OCI-LY1 (cell line): ENCODE data around the gene DAPK2.

Source experiments
- H2AFZ ChIP-seq: fragments of 200-600 bp; sonication (generic), shearing (Covaris generic); 2 replicates; pipeline ENCODE4 v1.6.0; 2014; ENCODE audit warnings: antibody characterized with exemption, mild to moderate bottlenecking, low read length
- H3F3A ChIP-seq: fragments of 200-600 bp; sonication (generic), shearing (Covaris generic); 2 replicates; pipeline ENCODE4 v1.6.0; 2014; ENCODE audit warnings: mild to moderate bottlenecking, antibody characterized with exemption, low read length, moderate library complexity; ENCODE audit not compliant: insufficient read depth
- H3K27ac ChIP-seq: fragments of 200-600 bp; sonication (generic); 2 replicates; pipeline ENCODE4 v1.5.1; 2014; ENCODE audit warnings: low read length, mixed run types, mild to moderate bottlenecking, low read depth; ENCODE audit not compliant: poor library complexity, severe bottlenecking
- H3K27me3 ChIP-seq: fragments of 200-600 bp; sonication (generic); 2 replicates; pipeline ENCODE4 v1.6.0; 2014; ENCODE audit warnings: antibody characterized with exemption, mild to moderate bottlenecking, low read length, moderate library complexity; ENCODE audit not compliant: insufficient read depth
- H3K36me3 ChIP-seq: fragments of 200-600 bp; sonication (generic); 2 replicates; pipeline ENCODE4 v1.6.1; 2014; ENCODE audit warnings: mild to moderate bottlenecking, antibody characterized with exemption, low read length, moderate library complexity, mixed read lengths; ENCODE audit not compliant: insufficient read depth
- H3K4me1 ChIP-seq: fragments of 200-600 bp; sonication (generic); 2 replicates; pipeline ENCODE4 v1.5.1; 2014; ENCODE audit warnings: mild to moderate bottlenecking, low read length, moderate library complexity; ENCODE audit not compliant: insufficient read depth, severe bottlenecking
- H3K4me2 ChIP-seq: fragments of 200-600 bp; sonication (generic), shearing (Covaris generic); 2 replicates; pipeline ENCODE4 v1.6.1; 2014; ENCODE audit warnings: low read length
- H3K4me3 ChIP-seq: fragments of 200-600 bp; sonication (generic); 2 replicates; pipeline ENCODE4 v1.5.1; 2014; ENCODE audit warnings: low read length, low read depth, mild to moderate bottlenecking, mixed read lengths; ENCODE audit not compliant: poor library complexity, severe bottlenecking
- H3K79me2 ChIP-seq: fragments of 200-600 bp; shearing (Covaris generic); 2 replicates; pipeline ENCODE4 v1.6.1; 2016; ENCODE audit warnings: mixed run types, low read length, mixed read lengths; ENCODE audit not compliant: insufficient read depth
- H3K9ac ChIP-seq: fragments of 200-600 bp; sonication (generic), shearing (Covaris generic); 2 replicates; pipeline ENCODE4 v1.6.1; 2014; ENCODE audit warnings: mild to moderate bottlenecking, low read length, mixed read lengths
- H3K9me2 ChIP-seq: fragments of 200-600 bp; sonication (generic), shearing (Covaris generic); 2 replicates; pipeline ENCODE4 v1.6.1; 2014; ENCODE audit warnings: low read depth, mild to moderate bottlenecking, low read length, mixed read lengths
- H3K9me3 ChIP-seq: fragments of 200-600 bp; shearing (Covaris generic); 2 replicates; pipeline ENCODE4 v1.6.1; 2014; ENCODE audit warnings: low read length, mixed read lengths
- H4K20me1 ChIP-seq: fragments of 200-600 bp; sonication (generic), shearing (Covaris generic); 2 replicates; pipeline ENCODE4 v1.6.0; 2016; ENCODE audit warnings: mild to moderate bottlenecking, low read length; ENCODE audit not compliant: insufficient read depth
- EZH2 ChIP-seq: fragments of 200-600 bp; sonication (generic), shearing (Covaris generic); IDR thresholded peaks from 2 replicates; pipeline ENCODE4 v1.8.0; 2017; ENCODE audit warnings: borderline replicate concordance, mixed run types, mild to moderate bottlenecking, antibody characterized with exemption, low read length, moderate library complexity, mixed read lengths
- TF ChIP-seq, protein P1 (sequence below): fragments of 200-600 bp; sonication (generic), shearing (Covaris generic); IDR thresholded peaks from 2 replicates; pipeline ENCODE4 v1.5.1; 2017; ENCODE audit warnings: mild to moderate bottlenecking, antibody characterized with exemption, low read length, moderate library complexity, mixed read lengths

The DAPK2 gene

GRCh38 chr15:64052925-64053491, 6.7 kb upstream of the DAPK2 start:
- H3K79me2 ChIP-seq, result no peaks in the 10 kb centered on the region
- no peaks in the 10 kb centered on the region for H3F3A ChIP-seq
- no peaks in the 10 kb centered on the region for H3K9me3 ChIP-seq
- peaks cover 19% of the 10 kb centered on the region for H3K4me1 ChIP-seq
- H3K27me3 ChIP-seq, result no peaks in the 10 kb centered on the region
- no peak overlapping the region for H3K4me2 ChIP-seq
- H3K9ac ChIP-seq, result no peak overlapping the region
- H3K4me3 ChIP-seq, result no peak overlapping the region
- H2AFZ ChIP-seq, result no peak overlapping the region
- H3K9me2 ChIP-seq, result no peaks in the 10 kb centered on the region
- no peaks in the 10 kb centered on the region for H4K20me1 ChIP-seq
- no peaks in the 10 kb centered on the region for H3K36me3 ChIP-seq
- H3K27ac ChIP-seq, result no peak overlapping the region
- TF ChIP-seq, protein P1, sequence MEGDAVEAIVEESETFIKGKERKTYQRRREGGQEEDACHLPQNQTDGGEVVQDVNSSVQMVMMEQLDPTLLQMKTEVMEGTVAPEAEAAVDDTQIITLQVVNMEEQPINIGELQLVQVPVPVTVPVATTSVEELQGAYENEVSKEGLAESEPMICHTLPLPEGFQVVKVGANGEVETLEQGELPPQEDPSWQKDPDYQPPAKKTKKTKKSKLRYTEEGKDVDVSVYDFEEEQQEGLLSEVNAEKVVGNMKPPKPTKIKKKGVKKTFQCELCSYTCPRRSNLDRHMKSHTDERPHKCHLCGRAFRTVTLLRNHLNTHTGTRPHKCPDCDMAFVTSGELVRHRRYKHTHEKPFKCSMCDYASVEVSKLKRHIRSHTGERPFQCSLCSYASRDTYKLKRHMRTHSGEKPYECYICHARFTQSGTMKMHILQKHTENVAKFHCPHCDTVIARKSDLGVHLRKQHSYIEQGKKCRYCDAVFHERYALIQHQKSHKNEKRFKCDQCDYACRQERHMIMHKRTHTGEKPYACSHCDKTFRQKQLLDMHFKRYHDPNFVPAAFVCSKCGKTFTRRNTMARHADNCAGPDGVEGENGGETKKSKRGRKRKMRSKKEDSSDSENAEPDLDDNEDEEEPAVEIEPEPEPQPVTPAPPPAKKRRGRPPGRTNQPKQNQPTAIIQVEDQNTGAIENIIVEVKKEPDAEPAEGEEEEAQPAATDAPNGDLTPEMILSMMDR, result no peak
- TF ChIP-seq EZH2, result no peak

- Histone ChIP-seq H3K36me3 (no peaks in the 10 kb centered on the region), H3K4me1 (peaks cover 25% of the 10 kb centered on the region), H2AFZ (no peak overlapping the region), H3K9ac (no peak overlapping the region), H3K27me3 (no peaks in the 10 kb centered on the region), H3K79me2 (no peaks in the 10 kb centered on the region), H3K4me3 (no peak overlapping the region), H3K4me2 (no peak overlapping the region), H4K20me1 (no peaks in the 10 kb centered on the region), H3K9me2 (no peaks in the 10 kb centered on the region), H3F3A (no peaks in the 10 kb centered on the region), H3K27ac (no peak overlapping the region), H3K9me3 (no peaks in the 10 kb centered on the region)
- TF ChIP-seq EZH2, result no peak
- TF ChIP-seq, protein P1, result no peak
Observed at GRCh38 chr15:64051407-64052259, 5.3 kb upstream of the DAPK2 start.

DNA sequence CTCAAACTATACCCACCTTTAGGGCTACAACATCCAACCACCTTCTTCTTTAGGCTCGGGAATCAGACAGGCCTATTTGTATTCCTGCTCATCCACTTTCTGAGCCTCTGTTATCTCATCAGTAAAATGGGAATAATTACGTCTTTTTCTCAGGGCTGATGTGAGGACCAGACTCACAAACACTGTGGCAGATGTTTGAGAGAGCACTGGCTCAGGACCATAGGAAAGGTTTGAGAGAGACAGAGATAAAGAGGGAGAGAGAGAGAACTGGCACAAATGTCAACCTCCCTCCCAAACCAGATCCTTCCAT, 4.8 kb upstream of the DAPK2 start:
- TF ChIP-seq, protein P1, result no peak
- no peak for TF ChIP-seq EZH2
- Histone ChIP-seq H3F3A (no peaks in the 10 kb centered on the region), H3K27me3 (no peaks in the 10 kb centered on the region), H3K4me1 (peaks cover 28% of the 10 kb centered on the region), H3K9me3 (no peaks in the 10 kb centered on the region), H3K4me3 (no peak overlapping the region), H2AFZ (no peak overlapping the region), H3K9me2 (no peaks in the 10 kb centered on the region), H3K9ac (no peak overlapping the region), H3K36me3 (no peaks in the 10 kb centered on the region), H4K20me1 (no peaks in the 10 kb centered on the region), H3K79me2 (no peaks in the 10 kb centered on the region), H3K4me2 (no peak overlapping the region), H3K27ac (no peak overlapping the region)
